H9 (cell line): ENCODE results near the gene TSPAN9. TPM values are rescaled to one million over a fixed set of nuclear protein-coding genes. Genes with fewer than 3 reads are reported as not detected.

Source experiments
- DNase-seq: peaks from one replicate; pipeline ENCODE4 v3.0.0-alpha.2; 2017
- H2AFZ ChIP-seq: one replicate; pipeline ENCODE4 v1.6.1; 2013; ENCODE audit warnings: mild to moderate bottlenecking, low read length, control low read depth, moderate library complexity
- H2AK5ac ChIP-seq: 2 replicates; pipeline ENCODE4 v1.6.1; 2013; ENCODE audit warnings: low read length, control low read depth, mixed read lengths; ENCODE audit not compliant: insufficient read length
- H2BK120ac ChIP-seq: one replicate; pipeline ENCODE4 v1.6.1; 2013; ENCODE audit warnings: low read depth, mild to moderate bottlenecking, low read length, control low read depth, inconsistent platforms; ENCODE audit not compliant: poor library complexity, severe bottlenecking
- H2BK12ac ChIP-seq: 2 replicates; pipeline ENCODE4 v1.6.1; 2013; ENCODE audit warnings: low read length, control low read depth, mixed read lengths, low read depth; ENCODE audit not compliant: insufficient read length
- H2BK15ac ChIP-seq: 2 replicates; pipeline ENCODE4 v1.6.1; 2013; ENCODE audit warnings: low read depth, low read length, control low read depth
- H2BK20ac ChIP-seq: one replicate; pipeline ENCODE4 v1.6.1; 2013; ENCODE audit warnings: low read depth, mild to moderate bottlenecking, low read length, control low read depth, inconsistent platforms; ENCODE audit not compliant: poor library complexity, severe bottlenecking
- H2BK5ac ChIP-seq: 2 replicates; pipeline ENCODE4 v1.6.1; 2013; ENCODE audit warnings: low read length, control low read depth, mixed read lengths; ENCODE audit not compliant: insufficient read length
- H3K14ac ChIP-seq: 2 replicates; pipeline ENCODE4 v1.6.1; 2013; ENCODE audit warnings: low read length, control low read depth; ENCODE audit not compliant: insufficient read depth
- H3K18ac ChIP-seq: 2 replicates; pipeline ENCODE4 v1.6.1; 2013; ENCODE audit warnings: low read depth, mild to moderate bottlenecking, mixed read lengths, low read length, control low read depth; ENCODE audit not compliant: insufficient read length
- H3K23ac ChIP-seq: 2 replicates; pipeline ENCODE4 v1.6.1; 2013; ENCODE audit warnings: low read length, control low read depth, mixed read lengths, low read depth; ENCODE audit not compliant: insufficient read length
- H3K23me2 ChIP-seq: 2 replicates; pipeline ENCODE4 v1.6.1; 2013; ENCODE audit warnings: low read depth, mild to moderate bottlenecking, mixed read lengths, low read length, control low read depth; ENCODE audit not compliant: insufficient read length, poor library complexity, severe bottlenecking
- H3K27ac ChIP-seq: 2 replicates; pipeline ENCODE4 v1.5.1; 2013; ENCODE audit warnings: low read length, control low read depth, mixed read lengths, low read depth; ENCODE audit not compliant: insufficient read length
- H3K27me3 ChIP-seq: 2 replicates; pipeline ENCODE4 v1.6.1; 2013; ENCODE audit warnings: low read length, control low read depth, inconsistent platforms; ENCODE audit not compliant: insufficient read depth
- H3K4ac ChIP-seq: 2 replicates; pipeline ENCODE4 v1.6.1; 2013; ENCODE audit warnings: low read depth, mild to moderate bottlenecking, control low read depth, inconsistent platforms, low read length, moderate library complexity
- H3K4me1 ChIP-seq: 2 replicates; pipeline ENCODE4 v1.6.1; 2013; ENCODE audit warnings: low read length, control low read depth, inconsistent platforms; ENCODE audit not compliant: insufficient read depth
- H3K4me2 ChIP-seq: 2 replicates; pipeline ENCODE4 v1.6.1; 2013; ENCODE audit warnings: low read length, control low read depth, mixed read lengths; ENCODE audit not compliant: insufficient read length, insufficient read depth
- H3K56ac ChIP-seq: 2 replicates; pipeline ENCODE4 v1.6.1; 2013; ENCODE audit warnings: low read depth, mild to moderate bottlenecking, mixed read lengths, low read length, control low read depth; ENCODE audit not compliant: insufficient read length
- H3K79me1 ChIP-seq: 2 replicates; pipeline ENCODE4 v1.6.1; 2013; ENCODE audit warnings: low read depth, mild to moderate bottlenecking, moderate library complexity, low read length, control low read depth, inconsistent platforms; ENCODE audit not compliant: insufficient read depth, poor library complexity, severe bottlenecking
- H3K79me2 ChIP-seq: 2 replicates; pipeline ENCODE4 v1.6.1; 2013; ENCODE audit warnings: low read length, control low read depth, inconsistent platforms; ENCODE audit not compliant: insufficient read depth
- H3K9ac ChIP-seq: 2 replicates; pipeline ENCODE4 v1.6.1; 2013; ENCODE audit warnings: low read length, control low read depth, mixed read lengths; ENCODE audit not compliant: insufficient read length; ENCODE audit errors: extremely low read depth
- H3K9me3 ChIP-seq: one replicate; pipeline ENCODE4 v1.6.1; 2013; ENCODE audit warnings: low read depth, low read length, inconsistent platforms; ENCODE audit not compliant: control insufficient read depth
- H3T11ph ChIP-seq: one replicate; pipeline ENCODE4 v1.6.1; 2013; ENCODE audit warnings: mild to moderate bottlenecking, low read length, control low read depth, inconsistent platforms
- H4K20me1 ChIP-seq: one replicate; pipeline ENCODE4 v1.6.1; 2013; ENCODE audit not compliant: control insufficient read depth, insufficient read length, insufficient read depth
- H4K5ac ChIP-seq: 2 replicates; pipeline ENCODE4 v1.6.1; 2013; ENCODE audit warnings: low read depth, mild to moderate bottlenecking, mixed read lengths, low read length, control low read depth; ENCODE audit not compliant: insufficient read length
- H4K8ac ChIP-seq: replicated peaks from 2 replicates; pipeline ENCODE4 v1.6.1; 2013; ENCODE audit warnings: low read length, control low read depth, mixed read lengths, low read depth; ENCODE audit not compliant: insufficient read length
- H4K91ac ChIP-seq: 2 replicates; pipeline ENCODE4 v1.6.1; 2013; ENCODE audit warnings: low read depth, mild to moderate bottlenecking, moderate library complexity, mixed read lengths, low read length, control low read depth; ENCODE audit not compliant: insufficient read length
- H3K27ac Mint-ChIP-seq, 3 experiments: 2 replicates in 2 of 3; 3 replicates in 1 of 3; pipeline ENCODE4 v1.8.0; 2020 to 2021; ENCODE audit warnings: mixed read lengths in 3 of 3, mild to moderate bottlenecking in 1 of 3, moderate library complexity in 1 of 3
- H3K27me3 Mint-ChIP-seq: 2 replicates; pipeline ENCODE4 v1.8.0; 2021; ENCODE audit warnings: low read depth, mild to moderate bottlenecking, moderate library complexity, mixed read lengths
- H3K36me3 Mint-ChIP-seq, 3 experiments: 2 replicates in 2 of 3; 3 replicates in 1 of 3; pipeline ENCODE4 v1.8.0; 2020 to 2021; ENCODE audit warnings: low read depth in 3 of 3, mixed read lengths in 3 of 3; ENCODE audit not compliant: insufficient read depth in 1 of 3
- H3K4me1 Mint-ChIP-seq, 2 experiments: 2 replicates each; pipeline ENCODE4 v1.8.0; 2020; ENCODE audit warnings: mixed read lengths in 2 of 2
- H3K4me3 Mint-ChIP-seq, 2 experiments: 2 replicates in 1 of 2; 3 replicates in 1 of 2; pipeline ENCODE4 v1.8.0; 2020 to 2021; ENCODE audit warnings: mild to moderate bottlenecking in 2 of 2, mixed read lengths in 2 of 2, moderate library complexity in 1 of 2
- H3K9me3 Mint-ChIP-seq, 2 experiments: 2 replicates in 1 of 2; 3 replicates in 1 of 2; pipeline ENCODE4 v1.8.0; 2020; ENCODE audit warnings: mild to moderate bottlenecking in 2 of 2, mixed read lengths in 2 of 2, moderate library complexity in 1 of 2
- WGBS: extraction: QIAGEN DNeasy Blood & Tissue Kit; methylation state at CpG from one replicate; pipeline ENCODE4 v1.1.7; 2013; ENCODE audit warnings: missing lambda C conversion rate, low lambda C conversion rate, mixed read lengths; ENCODE audit not compliant: insufficient read length; ENCODE audit errors: extremely low coverage; 5-methylcytosine and 5-hydroxymethylcytosine counted together
- total RNA-seq: library from RNA; stranded (reverse); gene quantifications from 2 replicates; pipeline ENCODE4 v1.2.1, GENCODE V29; 2021
- TF ChIP-seq, protein P1 (sequence below): fragments of 200-600 bp; sonication (generic); conservative IDR thresholded peaks from 3 replicates; pipeline ENCODE4 v1.8.0; 2021; ENCODE audit warnings: antibody characterized with exemption, mild to moderate bottlenecking

Gene TSPAN9
- total RNA-seq, 1 experiment from 2014 or later, result 19.0 TPM

DNA sequence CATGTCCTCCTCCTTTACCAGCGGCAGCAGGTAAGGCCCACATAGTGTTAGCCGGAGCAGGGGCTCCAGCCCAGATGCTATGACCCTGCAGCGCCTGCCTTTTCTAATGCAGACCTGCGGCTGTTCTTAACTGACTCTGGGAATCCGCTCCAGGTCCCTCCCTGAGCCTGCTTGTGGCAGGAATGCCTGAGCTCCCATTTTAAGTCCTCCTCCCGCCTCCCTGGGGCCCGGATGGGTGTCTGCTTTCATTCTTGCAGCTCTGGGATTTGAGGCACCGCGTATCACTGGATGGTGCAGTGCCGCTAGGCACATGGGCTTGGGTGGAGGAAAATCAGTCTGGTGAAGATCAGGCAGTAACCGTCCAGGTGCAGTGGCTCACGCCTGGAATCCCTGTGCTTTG is 7.6 kb downstream of the TSPAN9 start:
- Histone ChIP-seq H2BK120ac (no peak overlapping the region), H3K27ac (no peak overlapping the region), H3K4ac (no peak overlapping the region), H4K20me1 (no peaks in the 10 kb centered on the region), H3K79me2 (no peaks in the 10 kb centered on the region), H3T11ph (no peak overlapping the region), H4K8ac (no peak overlapping the region), H2BK5ac (no peak overlapping the region), H3K14ac (no peak overlapping the region), H3K9ac (no peak overlapping the region), H4K5ac (no peak overlapping the region), H3K9me3 (no peaks in the 10 kb centered on the region), H4K91ac (no peak overlapping the region), H2BK15ac (no peak overlapping the region), H3K23ac (no peak overlapping the region), H2BK12ac (no peak overlapping the region), H3K18ac (no peak overlapping the region), H2BK20ac (no peak overlapping the region), H3K23me2 (no peaks in the 10 kb centered on the region), H3K4me1 (peaks cover 5% of the 10 kb centered on the region; the same call in 1 of the 2 replicates), H3K4me2 (no peak overlapping the region), H3K79me1 (no peaks in the 10 kb centered on the region), H3K56ac (no peak overlapping the region), H2AK5ac (no peak overlapping the region), H2AFZ (no peak overlapping the region), H3K27me3 (no peaks in the 10 kb centered on the region)
- peaks cover 3% of the 10 kb centered on the region in 2 experiments; a peak in 3 of 5 replicates for H3K9me3 Mint-ChIP-seq
- peaks cover 6% of the 10 kb centered on the region for H3K27me3 Mint-ChIP-seq
- H3K36me3 Mint-ChIP-seq, result peaks cover 11 to 22% (median 16%) of the 10 kb centered on the region in 3 experiments
- WGBS, result no CpG with 5 or more reads among the region's 12 CpGs
- peak; percentile 94 for DNase-seq
- peak overlapping the region in 1 of 2 experiments; percentile 49; a peak in 4 of 5 replicates for H3K4me3 Mint-ChIP-seq
- H3K4me1 Mint-ChIP-seq, result peaks cover 48 to 55% of the 10 kb centered on the region in 2 experiments
- peak overlapping the region; percentile 91 to 97 (median 97) for H3K27ac Mint-ChIP-seq
- TF ChIP-seq, protein P1, sequence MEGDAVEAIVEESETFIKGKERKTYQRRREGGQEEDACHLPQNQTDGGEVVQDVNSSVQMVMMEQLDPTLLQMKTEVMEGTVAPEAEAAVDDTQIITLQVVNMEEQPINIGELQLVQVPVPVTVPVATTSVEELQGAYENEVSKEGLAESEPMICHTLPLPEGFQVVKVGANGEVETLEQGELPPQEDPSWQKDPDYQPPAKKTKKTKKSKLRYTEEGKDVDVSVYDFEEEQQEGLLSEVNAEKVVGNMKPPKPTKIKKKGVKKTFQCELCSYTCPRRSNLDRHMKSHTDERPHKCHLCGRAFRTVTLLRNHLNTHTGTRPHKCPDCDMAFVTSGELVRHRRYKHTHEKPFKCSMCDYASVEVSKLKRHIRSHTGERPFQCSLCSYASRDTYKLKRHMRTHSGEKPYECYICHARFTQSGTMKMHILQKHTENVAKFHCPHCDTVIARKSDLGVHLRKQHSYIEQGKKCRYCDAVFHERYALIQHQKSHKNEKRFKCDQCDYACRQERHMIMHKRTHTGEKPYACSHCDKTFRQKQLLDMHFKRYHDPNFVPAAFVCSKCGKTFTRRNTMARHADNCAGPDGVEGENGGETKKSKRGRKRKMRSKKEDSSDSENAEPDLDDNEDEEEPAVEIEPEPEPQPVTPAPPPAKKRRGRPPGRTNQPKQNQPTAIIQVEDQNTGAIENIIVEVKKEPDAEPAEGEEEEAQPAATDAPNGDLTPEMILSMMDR, result peak; percentile 23; the same call in 1 of the 3 replicates
